Transverse colon (tissue), 4 donors: Measurements from ENCODE around the gene TICAM2. TPM values are rescaled to one million over a fixed set of nuclear protein-coding genes. Genes with fewer than 3 reads are reported as not detected.

Experiments
- DNase-seq: peaks from one replicate; pipeline ENCODE4 v3.0.0-alpha.2; 2019
- H3K27ac ChIP-seq, 4 donors: fragments of 200-600 bp; sonication (generic); 2 replicates each; pipeline ENCODE4 v1.5.1; 2016 to 2018; ENCODE audit warnings: inconsistent platforms in 4 of 4
- H3K27me3 ChIP-seq: fragments of 200-600 bp; sonication (generic); 2 replicates; pipeline ENCODE4 v1.5.1; 2017; ENCODE audit warnings: inconsistent platforms
- H3K36me3 ChIP-seq, 4 donors: fragments of 200-600 bp; sonication (generic); 2 replicates each; pipeline ENCODE4 v1.5.1; 2017 to 2019; ENCODE audit warnings: inconsistent platforms in 4 of 4
- H3K4me1 ChIP-seq, 4 donors: fragments of 200-600 bp; sonication (generic); 2 replicates each; pipeline ENCODE4 v1.5.1; 2017 to 2020; ENCODE audit warnings: inconsistent platforms in 4 of 4
- H3K4me3 ChIP-seq, 4 donors: fragments of 200-600 bp; sonication (generic); 1 replicate in 1 of 4; 2 replicates in 3 of 4; pipeline versions ENCODE4 v1.5.1 to v1.6.1; 2017 to 2019; ENCODE audit warnings: inconsistent platforms in 4 of 4
- H3K9me3 ChIP-seq, 2 donors: fragments of 200-600 bp; sonication (generic); 2 replicates each; pipeline ENCODE4 v1.5.1; 2017 to 2019; ENCODE audit warnings: inconsistent platforms in 2 of 2
- CTCF ChIP-seq, 5 experiments: fragments of 200-600 bp in 3 of 5; fragments of 450-650 bp in 2 of 5; sonication (generic) in 3 of 5; IDR thresholded peaks; 1 replicate in 2 of 5; 2 replicates in 3 of 5; pipeline ENCODE4 v1.5.1; 2016 to 2017; ENCODE audit warnings: antibody characterized with exemption in 5 of 5, inconsistent platforms in 3 of 5, mild to moderate bottlenecking in 2 of 5, moderate library complexity in 1 of 5
- EP300 ChIP-seq: sonication (generic); formaldehyde crosslinking; IDR thresholded peaks from one replicate; pipeline ENCODE4 v1.6.1; 2017; ENCODE audit warnings: antibody characterized with exemption, low read depth
- POLR2A ChIP-seq: fragments of 450-650 bp; IDR thresholded peaks from one replicate; pipeline ENCODE4 v1.6.1; 2016; ENCODE audit warnings: antibody characterized with exemption, mild to moderate bottlenecking, moderate library complexity
- POLR2AphosphoS5 ChIP-seq, 3 donors: sonication (generic); formaldehyde crosslinking; IDR thresholded peaks; one replicate each; pipeline ENCODE4 v1.6.1; 2016; ENCODE audit warnings: antibody characterized with exemption in 3 of 3
- WGBS, 2 donors: methylation state at CpG; one replicate each; pipeline ENCODE4 v1.1.5; 2018; ENCODE audit warnings: low coverage in 1 of 2; 5-methylcytosine and 5-hydroxymethylcytosine counted together
- in situ Hi-C, 4 donors: fragments of 200-750 bp; cut with MboI; loops; one replicate each; pipeline versions ENCODE4 v1.15.0 to v1.15.1; 2017; ENCODE audit warnings: low sequenced_read_pairs in 3 of 4, low pct_ligation_motif_present in 1 of 4, low pct_unique_long_range_greater_than_20kb in 1 of 4
- intact Hi-C: fragments of 100-400 bp; cut with DNase I; formaldehyde crosslinking; loops from one replicate; pipeline ENCODE4 v1.15.1; 2023; ENCODE audit warnings: low total_unique reads
- total RNA-seq, 4 donors: library from RNA; depleted of rRNA; stranded (reverse); fragments of >200 nt; gene quantifications; one replicate each; pipeline ENCODE4 v1.1.0, GENCODE V29; 2016

The TICAM2 gene
- total RNA-seq, 4 donors from 2014 or later = 0.68 to 1.1 TPM; not detected in 2

DNA sequence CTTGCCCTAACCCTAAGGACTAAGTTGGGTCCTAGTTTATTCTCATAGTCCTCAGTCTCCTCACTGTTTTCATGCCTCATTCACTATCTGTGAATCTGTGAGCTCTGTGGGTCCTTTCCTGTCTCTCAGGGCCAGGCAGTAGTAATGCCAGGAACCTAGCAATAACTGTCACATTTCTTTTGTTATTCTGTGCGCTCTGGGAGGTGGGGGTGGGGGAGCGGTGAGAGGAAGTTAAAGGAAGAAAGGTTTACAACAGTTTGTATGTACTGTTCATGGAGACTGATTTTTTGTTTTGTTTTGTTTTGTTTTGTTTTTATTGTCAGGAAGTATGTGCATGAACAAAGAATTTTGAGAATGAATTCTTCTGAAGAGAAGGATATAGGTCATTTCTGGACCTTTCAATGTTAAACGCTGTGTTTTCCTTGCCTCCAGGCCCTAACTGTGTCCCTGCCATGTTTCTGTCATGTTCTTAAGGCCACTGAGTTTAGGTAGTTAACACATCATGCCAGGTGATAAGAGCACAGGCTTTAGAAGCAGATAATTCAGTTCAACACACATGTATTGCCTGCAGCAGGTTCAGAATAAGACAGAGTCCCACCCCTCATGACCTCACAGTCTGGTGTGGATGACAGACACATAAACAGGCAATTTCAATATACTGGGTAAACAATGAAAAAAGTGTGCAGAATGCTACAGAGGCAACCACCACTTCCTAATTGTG, 44.5 kb downstream of the TICAM2 start:
- DNase-seq = peak; percentile 29
- in situ Hi-C loops (no loop called here), intact Hi-C loops (no loop called here)
- Histone ChIP-seq H3K27me3 (no peaks in the 10 kb centered on the region), H3K9me3 (no peaks in the 10 kb centered on the region), H3K4me3 (no peak overlapping the region), H3K36me3 (no peaks in the 10 kb centered on the region), H3K4me1 (peaks cover 0 to 13% (median 5%) of the 10 kb centered on the region in 4 donors), H3K27ac (peak overlapping the region in 2 of 4 donors; percentile 2 to 10)
- WGBS, 2 donors = 61 to 65% methylated on average over 3 of the region's 3 CpGs
- TF ChIP-seq POLR2AphosphoS5 (IDR thresholded peaks at IDR 0.05) (no peak), CTCF (IDR thresholded peaks at IDR 0.05) (no peak), POLR2A (no peak), EP300 (no peak)

- no peak overlapping the region for H3K27ac ChIP-seq
- H3K4me3 ChIP-seq = no peak overlapping the region
- no peaks in the 10 kb centered on the region for H3K36me3 ChIP-seq
- no peaks in the 10 kb centered on the region for H3K27me3 ChIP-seq
- TF ChIP-seq EP300 (no peak), CTCF (IDR thresholded peaks at IDR 0.05) (no peak), POLR2A (no peak), POLR2AphosphoS5 (IDR thresholded peaks at IDR 0.05) (no peak)
- no peaks in the 10 kb centered on the region for H3K9me3 ChIP-seq
- peaks cover 0 to 13% (median 5%) of the 10 kb centered on the region in 4 donors for H3K4me1 ChIP-seq
- 83 to 98% methylated on average over 1 to 2 of the region's 2 CpGs for WGBS, 2 donors
- in situ Hi-C loops = no loop called here
- intact Hi-C loops = no loop called here
- DNase-seq = no peak
These were observed 46.0 kb downstream of the TICAM2 start for GRCh38 chr5:115556276-115556675.

GRCh38 chr5:115555084-115555633, 47.1 kb downstream of the TICAM2 start:
- H3K9me3 ChIP-seq = no peaks in the 10 kb centered on the region
- DNase-seq = no peak
- no peak for TF ChIP-seq EP300
- TF ChIP-seq POLR2AphosphoS5 (IDR thresholded peaks at IDR 0.05) = peak in 1 of 3 donors; percentile 15
- TF ChIP-seq CTCF (IDR thresholded peaks at IDR 0.05) = no peak
- TF ChIP-seq POLR2A = no peak
- H3K4me3 ChIP-seq = no peak overlapping the region
- H3K4me1 ChIP-seq = peaks cover 0 to 17% (median 5%) of the 10 kb centered on the region in 4 donors
- no peaks in the 10 kb centered on the region for H3K27me3 ChIP-seq
- no peak overlapping the region for H3K27ac ChIP-seq
- H3K36me3 ChIP-seq = no peaks in the 10 kb centered on the region
- 86 to 92% methylated on average over 4 of the region's 4 CpGs for WGBS, 2 donors
- intact Hi-C loops = no loop called here
- in situ Hi-C loops = no loop called here

GRCh38 chr5:115553082-115553481, 49.2 kb downstream of the TICAM2 start:
- TF ChIP-seq POLR2AphosphoS5 (IDR thresholded peaks at IDR 0.05) = no peak
- TF ChIP-seq CTCF (IDR thresholded peaks at IDR 0.05) = no peak
- no peaks in the 10 kb centered on the region for H3K9me3 ChIP-seq
- intact Hi-C loops (no loop called here), in situ Hi-C loops (no loop called here)
- H3K36me3 ChIP-seq = no peaks in the 10 kb centered on the region
- H3K4me3 ChIP-seq = no peak overlapping the region
- WGBS, 2 donors = 94 to 100% methylated on average over 1 to 4 of the region's 4 CpGs
- no peak for DNase-seq
- H3K4me1 ChIP-seq = peaks cover 0 to 9% (median 1%) of the 10 kb centered on the region in 4 donors
- no peak overlapping the region for H3K27ac ChIP-seq
- H3K27me3 ChIP-seq = no peaks in the 10 kb centered on the region
